GM12878 (cell line): ENCODE measurements around the gene FFAR2. TPM values are rescaled to one million over a fixed set of nuclear protein-coding genes. Genes with fewer than 3 reads are reported as not detected.

Source experiments
- ATAC-seq: fragments of 200-7000 bp; cut with Tn5 transposase; 3 replicates; pipeline ENCODE4 v1.9.1; 2020; ENCODE audit warnings: mild to moderate bottlenecking, moderate library complexity
- BruUV-seq: library from RNA; stranded (reverse); fragments of 400-500 nt; replicated peaks from 2 replicates; lab custom pipeline; 2021; lab: Mats Ljungman, UMichigan
- CTCF ChIA-PET: fragments of 300-600 bp; sonication (Branson Sonifier 250); formaldehyde crosslinking; extraction: SDS; loops from one replicate; lab custom pipeline; 2021; ENCODE audit warnings: inconsistent platforms; lab: Yijun Ruan, JAX
- POLR2A ChIA-PET: fragments of 350-600 bp; formaldehyde crosslinking; extraction: SDS; loops from one replicate; lab custom pipeline; 2021; ENCODE audit warnings: inconsistent platforms; lab: Charles Lee
- RAD21 ChIA-PET: fragments of 300-600 bp; sonication (Branson Sonifier 250); formaldehyde crosslinking; loops from one replicate; lab custom pipeline; 2023; ENCODE audit warnings: antibody characterized with exemption; ENCODE audit not compliant: unreplicated experiment; lab: Charles Lee
- SMC1A ChIA-PET: fragments of 300-600 bp; sonication (Branson Sonifier 250); formaldehyde crosslinking; loops from one replicate; lab custom pipeline; 2023; ENCODE audit not compliant: unreplicated experiment, uncharacterized antibody; lab: Charles Lee
- DNase-seq: peaks from one replicate; pipeline ENCODE4 v3.0.0-alpha.2; 2011; ENCODE audit warnings: low read depth, low spot score
- FAIRE-seq: peaks from 3 replicates; lab custom pipeline; 2011; peaks lifted over from hg19 to GRCh38; lab: Jason Lieb, UNC
- H2AFZ ChIP-seq: 2 replicates; pipeline ENCODE4 v1.6.0; 2011; ENCODE audit warnings: low read depth, low read length, control low read depth; ENCODE audit not compliant: control insufficient read depth
- H3K27ac ChIP-seq: 2 replicates; pipeline ENCODE4 v1.5.1; 2011; ENCODE audit warnings: control low read depth; ENCODE audit not compliant: control insufficient read depth, insufficient read depth
- H3K27me3 ChIP-seq, 2 experiments: replicated peaks in 1 of 2; 2 replicates each; pipeline versions ENCODE4 v1.6.0 to v1.6.1; 2011; ENCODE audit warnings: low read length in 1 of 2; ENCODE audit not compliant: control insufficient read depth in 2 of 2, insufficient read depth in 2 of 2
- H3K36me3 ChIP-seq, 2 experiments: 2 replicates each; pipeline ENCODE4 v1.5.1; 2011; ENCODE audit warnings: low read length in 1 of 2; ENCODE audit not compliant: control insufficient read depth in 2 of 2, insufficient read depth in 2 of 2
- H3K4me1 ChIP-seq: 2 replicates; pipeline ENCODE4 v1.6.1; 2011; ENCODE audit warnings: mild to moderate bottlenecking, low read length, moderate library complexity, mixed read lengths; ENCODE audit not compliant: control insufficient read depth, insufficient read depth
- H3K4me2 ChIP-seq: 2 replicates; pipeline ENCODE4 v1.6.0; 2011; ENCODE audit warnings: control low read depth; ENCODE audit not compliant: control insufficient read depth, insufficient read depth
- H3K4me3 ChIP-seq: fragments of 200-600 bp; sonication (generic); 2 replicates; pipeline ENCODE4 v1.5.1; 2016
- H3K79me2 ChIP-seq: 2 replicates; pipeline ENCODE4 v1.6.0; 2011; ENCODE audit warnings: low read length; ENCODE audit not compliant: control insufficient read depth, insufficient read depth
- H3K9ac ChIP-seq: 2 replicates; pipeline ENCODE4 v1.8.0; 2011; ENCODE audit warnings: low read length, control low read depth, mixed read lengths; ENCODE audit not compliant: control insufficient read depth, insufficient read depth
- H3K9me3 ChIP-seq: replicated peaks from 3 replicates; pipeline ENCODE4 v1.5.1; 2011; ENCODE audit warnings: mild to moderate bottlenecking, low read length; ENCODE audit not compliant: control insufficient read depth, insufficient read depth
- H4K20me1 ChIP-seq: 2 replicates; pipeline ENCODE4 v1.6.0; 2011; ENCODE audit not compliant: control insufficient read depth, insufficient read depth
- ATF2 ChIP-seq: IDR thresholded peaks from 2 replicates; pipeline ENCODE4 v1.6.1; 2012; ENCODE audit warnings: low read length, inconsistent platforms
- CBX3 ChIP-seq: fragments of 200-600 bp; sonication (generic); IDR thresholded peaks from 2 replicates; pipeline ENCODE4 v1.6.1; 2016; ENCODE audit warnings: low read depth, borderline replicate concordance
- EZH2 ChIP-seq: IDR thresholded peaks from 2 replicates; pipeline ENCODE4 v1.6.1; 2012; ENCODE audit warnings: low read depth, mild to moderate bottlenecking, control low read depth, inconsistent platforms, low read length, borderline replicate concordance; ENCODE audit not compliant: control insufficient read depth
- HCFC1 ChIP-seq: fragments of 150-350 bp; IDR thresholded peaks from 2 replicates; pipeline ENCODE4 v1.6.1; 2014; ENCODE audit warnings: low read length
- JUND ChIP-seq: IDR thresholded peaks from 2 replicates; pipeline ENCODE4 v1.6.1; 2012; ENCODE audit warnings: low read depth, mild to moderate bottlenecking, low read length, improper control_type of control experiment, moderate library complexity
- NBN ChIP-seq: fragments of 450-650 bp; IDR thresholded peaks from 2 replicates; pipeline ENCODE4 v1.6.1; 2016
- NFIC ChIP-seq: IDR thresholded peaks from 2 replicates; pipeline ENCODE4 v1.6.1; 2012; ENCODE audit warnings: low read depth, mild to moderate bottlenecking, inconsistent platforms, low read length, moderate library complexity
- RELA ChIP-seq: fragments of 450-650 bp; IDR thresholded peaks from 2 replicates; pipeline ENCODE4 v1.8.0; 2014; ENCODE audit warnings: borderline replicate concordance; ENCODE audit not compliant: partially characterized antibody
- RUNX3 ChIP-seq: IDR thresholded peaks from 2 replicates; pipeline ENCODE4 v1.6.1; 2012; ENCODE audit warnings: low read length, inconsistent platforms
- SKIL ChIP-seq: fragments of 450-650 bp; IDR thresholded peaks from 2 replicates; pipeline ENCODE4 v1.6.1; 2017; ENCODE audit warnings: mild to moderate bottlenecking, low read depth, inconsistent platforms; ENCODE audit not compliant: poor library complexity, severe bottlenecking
- SP1 ChIP-seq: IDR thresholded peaks from one replicate; pipeline ENCODE4 v1.6.1; 2011; ENCODE audit warnings: low read depth, low read length
- SREBF1 ChIP-seq: IDR thresholded peaks from 2 replicates; pipeline ENCODE4 v1.6.1; 2012; ENCODE audit warnings: mild to moderate bottlenecking, low read length
- TCF3 ChIP-seq: IDR thresholded peaks from 2 replicates; pipeline ENCODE4 v1.6.1; 2012; ENCODE audit warnings: low read depth, mild to moderate bottlenecking, low read length, borderline replicate concordance; ENCODE audit not compliant: insufficient read depth
- YY1 ChIP-seq: IDR thresholded peaks from 2 replicates; pipeline ENCODE4 v1.6.1; 2011; ENCODE audit warnings: low read depth, mild to moderate bottlenecking, low read length
- ZBED1 ChIP-seq: IDR thresholded peaks from 2 replicates; pipeline ENCODE4 v1.6.1; 2016; ENCODE audit warnings: borderline replicate concordance
- WGBS: methylation state at CpG from one replicate; pipeline ENCODE4 v1.1.6; 2016; ENCODE audit warnings: low lambda C conversion rate; ENCODE audit not compliant: insufficient replicate concordance, insufficient coverage; ENCODE audit errors: missing lambda C conversion rate; 5-methylcytosine and 5-hydroxymethylcytosine counted together
- in situ Hi-C: fragments of 300-500 bp; cut with MboI; formaldehyde crosslinking; loops from 9 replicates; pipeline ENCODE4 v1.14.3; 2018; ENCODE audit warnings: mixed read lengths
- intact Hi-C: fragments of 100-400 bp; cut with micrococcal nuclease; formaldehyde crosslinking; loops from one replicate; pipeline ENCODE4 v1.14.2; 2022; ENCODE audit not compliant: unreplicated experiment
- polyA plus RNA-seq, 11 experiments: library from polyadenylated mRNA; depleted of rRNA in 4 of 11; unstranded in 6 of 11; stranded (reverse) in 5 of 11; fragments of >200 nt; fragmentation: Nextera tagmentation in 4 of 11; fragmentation: Illumina TruSeq in 1 of 11; extraction: Ambion mirVana in 4 of 11; extraction: Trizol in 1 of 11; gene quantifications; 1 replicate in 1 of 11; 2 replicates in 10 of 11; pipeline versions ENCODE4 v1.2.1 to v1.2.3, GENCODE V29; 2011 to 2016; ENCODE audit warnings: inconsistent platforms in 2 of 11, missing spikeins in 2 of 11, low read depth in 1 of 11
- total RNA-seq, 4 experiments: library from RNA; depleted of rRNA in 3 of 4; stranded (reverse); fragments of >200 nt in 3 of 4; fragmentation: Illumina TruSeq in 1 of 4; extraction: Trizol in 1 of 4; gene quantifications; 2 replicates each; pipeline versions ENCODE4 v1.2.1 to v1.2.3, GENCODE V29; 2013 to 2021
- TF ChIP-seq, protein P1 (sequence below): fragments of 450-650 bp; IDR thresholded peaks from 2 replicates; pipeline ENCODE4 v1.6.1; 2018; ENCODE audit warnings: mild to moderate bottlenecking, low read depth, moderate library complexity; ENCODE audit not compliant: partially characterized antibody

FFAR2 gene
- total and polyA plus RNA-seq, 10 of the 15 experiments (the other 5 are each of a cell fraction or from before 2014, with no cell fraction given) = 0.05 to 4.0 (median 2.1) TPM

DNA sequence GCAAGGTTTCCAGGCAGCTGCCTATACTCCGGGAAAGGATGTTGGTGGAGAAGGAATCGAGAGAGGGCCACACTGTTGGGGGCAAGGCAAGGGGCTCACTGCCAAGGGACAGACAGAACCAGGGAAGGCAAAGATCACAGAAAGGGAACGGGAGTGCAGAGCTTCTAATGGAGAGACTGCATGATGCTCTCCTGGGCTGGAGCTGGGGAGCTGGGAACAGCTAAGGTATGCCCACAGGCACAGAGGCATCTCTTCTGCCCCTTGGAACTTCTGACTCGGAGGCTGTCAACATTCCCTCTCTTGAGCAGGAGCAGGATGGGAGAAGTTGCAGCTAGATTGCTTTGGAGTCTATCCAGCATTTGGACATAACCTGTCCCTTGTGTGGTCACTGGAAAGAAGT, 22.4 kb upstream of the FFAR2 start (continued):
- TF ChIP-seq SKIL (no peak), RELA (no peak), NFIC (no peak), NBN (no peak), CBX3 (no peak), JUND (no peak)

- no peak overlapping the region for H2AFZ ChIP-seq
- no peaks in the 10 kb centered on the region for H3K27me3 ChIP-seq
- no peak overlapping the region for H3K4me3 ChIP-seq
- SMC1A ChIA-PET = interaction anchor here (0.6 kb wide), 1 partner anchor 10 kb away, joined by 3 read pairs; no protein-coding TSS in a partner anchor
- no peak overlapping the region for H3K27ac ChIP-seq
- peaks cover 3% of the 10 kb centered on the region; the same call in 1 of the 2 replicates for H3K4me1 ChIP-seq
- BruUV-seq = no TSS peak
- H3K9ac ChIP-seq = no peak overlapping the region
- 51% methylated on average over 3 of the region's 4 CpGs for WGBS
- no peak for ATAC-seq
- no peaks in the 10 kb centered on the region for H3K79me2 ChIP-seq
- FAIRE-seq = no peak
- CTCF ChIA-PET = interaction anchor here (0.6 to 1.3 kb wide), 3 partner anchors 40 to 692 kb away, joined by 3 to 4 read pairs (median 3); no protein-coding TSS in a partner anchor
- POLR2A ChIA-PET = no interaction called here
- no peak overlapping the region for H3K4me2 ChIP-seq
- intact Hi-C loops (no loop called here), in situ Hi-C loops (no loop called here)
- H3K36me3 ChIP-seq = no peaks in the 10 kb centered on the region
- DNase-seq = no peak
- peaks cover 5% of the 10 kb centered on the region; the same call in 2 of the 3 replicates for H3K9me3 ChIP-seq
- H4K20me1 ChIP-seq = no peaks in the 10 kb centered on the region
- RAD21 ChIA-PET = interaction anchor here (1.6 kb wide), 1 partner anchor 39 kb away, joined by 5 read pairs; no protein-coding TSS in a partner anchor
- TF ChIP-seq EZH2 (no peak), HCFC1 (no peak), TCF3 (no peak), SREBF1 (no peak), ATF2 (no peak), YY1 (no peak), RUNX3 (no peak), ZBED1 (no peak), SP1 (no peak)
- TF ChIP-seq, protein P1, sequence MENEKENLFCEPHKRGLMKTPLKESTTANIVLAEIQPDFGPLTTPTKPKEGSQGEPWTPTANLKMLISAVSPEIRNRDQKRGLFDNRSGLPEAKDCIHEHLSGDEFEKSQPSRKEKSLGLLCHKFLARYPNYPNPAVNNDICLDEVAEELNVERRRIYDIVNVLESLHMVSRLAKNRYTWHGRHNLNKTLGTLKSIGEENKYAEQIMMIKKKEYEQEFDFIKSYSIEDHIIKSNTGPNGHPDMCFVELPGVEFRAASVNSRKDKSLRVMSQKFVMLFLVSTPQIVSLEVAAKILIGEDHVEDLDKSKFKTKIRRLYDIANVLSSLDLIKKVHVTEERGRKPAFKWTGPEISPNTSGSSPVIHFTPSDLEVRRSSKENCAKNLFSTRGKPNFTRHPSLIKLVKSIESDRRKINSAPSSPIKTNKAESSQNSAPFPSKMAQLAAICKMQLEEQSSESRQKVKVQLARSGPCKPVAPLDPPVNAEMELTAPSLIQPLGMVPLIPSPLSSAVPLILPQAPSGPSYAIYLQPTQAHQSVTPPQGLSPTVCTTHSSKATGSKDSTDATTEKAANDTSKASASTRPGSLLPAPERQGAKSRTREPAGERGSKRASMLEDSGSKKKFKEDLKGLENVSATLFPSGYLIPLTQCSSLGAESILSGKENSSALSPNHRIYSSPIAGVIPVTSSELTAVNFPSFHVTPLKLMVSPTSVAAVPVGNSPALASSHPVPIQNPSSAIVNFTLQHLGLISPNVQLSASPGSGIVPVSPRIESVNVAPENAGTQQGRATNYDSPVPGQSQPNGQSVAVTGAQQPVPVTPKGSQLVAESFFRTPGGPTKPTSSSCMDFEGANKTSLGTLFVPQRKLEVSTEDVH = no peak
Measured at GRCh38 chr19:35427187-35427586, 20.9 kb upstream of the FFAR2 start.
